Measurements from ENCODE around the gene RLN3.
"Not testable (repeated sequence)": the region's sequence is repeated elsewhere in the genome, so short reads cannot be mapped to it uniquely, and the experiment has no call there.

RLN3 gene

GRCh38 chr19:14021474-14021873 is 6.5 kb upstream of the RLN3 start:
- no peak for DNase-seq (ENCODE audit: low spot score)

GRCh38 chr19:14022469-14022868 is 5.5 kb upstream of the RLN3 start:
- DNase-seq (ENCODE audit: low spot score): no peak

GRCh38 chr19:14023404-14024235 is 4.3 kb upstream of the RLN3 start:
- DNase-seq (ENCODE audit: low spot score): no peak

GRCh38 chr19:14026652-14027192 is 1.2 kb upstream of the RLN3 start:
- not testable (repeated sequence) for DNase-seq (ENCODE audit: low spot score)

GRCh38 chr19:14028901-14029300 is 953 bp downstream of the RLN3 start:
- DNase-seq (ENCODE audit: low spot score): no peak

GRCh38 chr19:14030997-14031718 is 3.2 kb downstream of the RLN3 start:
- DNase-seq (ENCODE audit: low spot score): no peak

- no peak for DNase-seq (ENCODE audit: low spot score)
Measured at GRCh38 chr19:14031719-14032480, 4.0 kb downstream of the RLN3 start, which contains the start of gene IL27RA. TSS of gene IL27RA (plus strand) at chr19:14031762. CDS start at chr19:14031873, 111 bp downstream.

GRCh38 chr19:14033946-14034345 is 6.0 kb downstream of the RLN3 start:
- no peak for DNase-seq (ENCODE audit: low spot score)

- DNase-seq (ENCODE audit: low spot score): not testable (repeated sequence)
Measured at GRCh38 chr19:14035159-14035558, 7.2 kb downstream of the RLN3 start.

GRCh38 chr19:14035706-14036105 is 7.8 kb downstream of the RLN3 start:
- DNase-seq (ENCODE audit: low spot score): no peak

- no peak for DNase-seq (ENCODE audit: low spot score)
Measured at GRCh38 chr19:14039181-14039580, 11.2 kb downstream of the RLN3 start.

- peak; percentile 60 for DNase-seq (ENCODE audit: low spot score)
Measured at GRCh38 chr19:14042659-14043608, 15.0 kb downstream of the RLN3 start.

GRCh38 chr19:14047866-14048265 is 19.9 kb downstream of the RLN3 start:
- not testable (repeated sequence) for DNase-seq (ENCODE audit: low spot score)

GRCh38 chr19:14048443-14049153 is 20.6 kb downstream of the RLN3 start:
- DNase-seq (ENCODE audit: low spot score): peak; percentile 52

- no peak for DNase-seq (ENCODE audit: low spot score)
Measured at GRCh38 chr19:14050512-14050911, 22.6 kb downstream of the RLN3 start.

- not testable (repeated sequence) for DNase-seq (ENCODE audit: low spot score)
Measured at GRCh38 chr19:14050961-14051360, 23.0 kb downstream of the RLN3 start.

GRCh38 chr19:14051980-14052379 is 24.0 kb downstream of the RLN3 start:
- DNase-seq (ENCODE audit: low spot score): no peak

GRCh38 chr19:14052470-14052869 is 24.5 kb downstream of the RLN3 start:
- no peak for DNase-seq (ENCODE audit: low spot score)

GRCh38 chr19:14053032-14053431 is 25.1 kb downstream of the RLN3 start:
- DNase-seq (ENCODE audit: low spot score): no peak

- no peak for DNase-seq (ENCODE audit: low spot score)
Measured at GRCh38 chr19:14053500-14053899, 25.6 kb downstream of the RLN3 start.

Measured in COLO829 (cell line).